Right lobe of liver (tissue), 4 donors: ENCODE measurements around the gene NRXN2.

Experiments used
- POLR2A ChIP-seq: fragments of 450-650 bp; IDR thresholded peaks from one replicate; pipeline ENCODE4 v1.6.1; 2017; ENCODE audit warnings: antibody characterized with exemption, mild to moderate bottlenecking
- TF ChIP-seq, protein P1 (sequence below), 4 donors: fragments of 200-600 bp in 3 of 4; fragments of 450-650 bp in 1 of 4; IDR thresholded peaks; one replicate each; pipeline versions ENCODE4 v1.5.1 to v1.8.0; 2016 to 2022; ENCODE audit warnings: antibody characterized with exemption in 4 of 4, mild to moderate bottlenecking in 2 of 4
- donor health status: DM: no; HTN: no; CAD: no.
- donor health status: DM: no; HTN: no; CAD: no.
- donor health status: DM: no; HTN: yes; CAD: no.

DNA sequence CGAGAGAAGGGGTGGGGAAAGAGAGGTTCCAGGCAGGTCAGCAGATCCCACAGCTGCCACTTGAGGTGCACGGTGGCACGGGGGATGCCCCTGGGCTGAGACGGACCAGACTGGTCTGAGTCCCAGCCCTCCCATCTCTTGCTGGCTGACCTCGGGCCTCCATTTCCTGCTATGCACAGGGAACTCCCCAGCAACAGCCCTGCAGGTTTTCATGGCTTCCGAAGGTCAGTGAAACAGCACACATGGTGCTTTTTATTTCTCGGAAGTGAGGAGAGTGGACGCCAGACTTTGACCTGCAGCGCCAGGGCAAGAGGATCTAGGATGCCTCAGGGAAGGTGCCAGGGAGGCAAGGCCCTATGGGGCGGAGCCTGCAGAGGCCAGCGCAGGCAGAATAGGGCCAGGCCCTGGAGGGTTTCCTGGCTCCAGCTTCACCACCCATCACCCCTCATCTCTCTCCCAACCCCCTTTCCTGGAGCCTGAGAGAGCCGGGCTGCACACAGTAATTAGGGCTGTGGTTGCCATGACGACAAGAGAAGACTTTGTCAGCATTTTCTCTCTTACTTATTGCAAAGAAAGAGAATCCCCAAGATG lies 102.5 kb downstream of the NRXN2 start:
- TF ChIP-seq, protein P1, sequence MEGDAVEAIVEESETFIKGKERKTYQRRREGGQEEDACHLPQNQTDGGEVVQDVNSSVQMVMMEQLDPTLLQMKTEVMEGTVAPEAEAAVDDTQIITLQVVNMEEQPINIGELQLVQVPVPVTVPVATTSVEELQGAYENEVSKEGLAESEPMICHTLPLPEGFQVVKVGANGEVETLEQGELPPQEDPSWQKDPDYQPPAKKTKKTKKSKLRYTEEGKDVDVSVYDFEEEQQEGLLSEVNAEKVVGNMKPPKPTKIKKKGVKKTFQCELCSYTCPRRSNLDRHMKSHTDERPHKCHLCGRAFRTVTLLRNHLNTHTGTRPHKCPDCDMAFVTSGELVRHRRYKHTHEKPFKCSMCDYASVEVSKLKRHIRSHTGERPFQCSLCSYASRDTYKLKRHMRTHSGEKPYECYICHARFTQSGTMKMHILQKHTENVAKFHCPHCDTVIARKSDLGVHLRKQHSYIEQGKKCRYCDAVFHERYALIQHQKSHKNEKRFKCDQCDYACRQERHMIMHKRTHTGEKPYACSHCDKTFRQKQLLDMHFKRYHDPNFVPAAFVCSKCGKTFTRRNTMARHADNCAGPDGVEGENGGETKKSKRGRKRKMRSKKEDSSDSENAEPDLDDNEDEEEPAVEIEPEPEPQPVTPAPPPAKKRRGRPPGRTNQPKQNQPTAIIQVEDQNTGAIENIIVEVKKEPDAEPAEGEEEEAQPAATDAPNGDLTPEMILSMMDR (IDR thresholded peaks at IDR 0.05) = no peak
- no peak for TF ChIP-seq POLR2A
